H9 (cell line): ENCODE measurements around the gene MCRIP2. TPM values are rescaled to one million over a fixed set of nuclear protein-coding genes. Genes with fewer than 3 reads are reported as not detected.

Experiments used
- DNase-seq: peaks from one replicate; pipeline ENCODE4 v3.0.0-alpha.2; 2017
- H2AFZ ChIP-seq: one replicate; pipeline ENCODE4 v1.6.1; 2013; ENCODE audit warnings: mild to moderate bottlenecking, low read length, control low read depth, moderate library complexity
- H2AK5ac ChIP-seq: 2 replicates; pipeline ENCODE4 v1.6.1; 2013; ENCODE audit warnings: low read length, control low read depth, mixed read lengths; ENCODE audit not compliant: insufficient read length
- H2BK120ac ChIP-seq: one replicate; pipeline ENCODE4 v1.6.1; 2013; ENCODE audit warnings: low read depth, mild to moderate bottlenecking, low read length, control low read depth, inconsistent platforms; ENCODE audit not compliant: poor library complexity, severe bottlenecking
- H2BK12ac ChIP-seq: 2 replicates; pipeline ENCODE4 v1.6.1; 2013; ENCODE audit warnings: low read length, control low read depth, mixed read lengths, low read depth; ENCODE audit not compliant: insufficient read length
- H2BK15ac ChIP-seq: 2 replicates; pipeline ENCODE4 v1.6.1; 2013; ENCODE audit warnings: low read depth, low read length, control low read depth
- H2BK20ac ChIP-seq: one replicate; pipeline ENCODE4 v1.6.1; 2013; ENCODE audit warnings: low read depth, mild to moderate bottlenecking, low read length, control low read depth, inconsistent platforms; ENCODE audit not compliant: poor library complexity, severe bottlenecking
- H2BK5ac ChIP-seq: 2 replicates; pipeline ENCODE4 v1.6.1; 2013; ENCODE audit warnings: low read length, control low read depth, mixed read lengths; ENCODE audit not compliant: insufficient read length
- H3K14ac ChIP-seq: 2 replicates; pipeline ENCODE4 v1.6.1; 2013; ENCODE audit warnings: low read length, control low read depth; ENCODE audit not compliant: insufficient read depth
- H3K18ac ChIP-seq: 2 replicates; pipeline ENCODE4 v1.6.1; 2013; ENCODE audit warnings: low read depth, mild to moderate bottlenecking, mixed read lengths, low read length, control low read depth; ENCODE audit not compliant: insufficient read length
- H3K23ac ChIP-seq: 2 replicates; pipeline ENCODE4 v1.6.1; 2013; ENCODE audit warnings: low read length, control low read depth, mixed read lengths, low read depth; ENCODE audit not compliant: insufficient read length
- H3K23me2 ChIP-seq: 2 replicates; pipeline ENCODE4 v1.6.1; 2013; ENCODE audit warnings: low read depth, mild to moderate bottlenecking, mixed read lengths, low read length, control low read depth; ENCODE audit not compliant: insufficient read length, poor library complexity, severe bottlenecking
- H3K27ac ChIP-seq: 2 replicates; pipeline ENCODE4 v1.5.1; 2013; ENCODE audit warnings: low read length, control low read depth, mixed read lengths, low read depth; ENCODE audit not compliant: insufficient read length
- H3K27me3 ChIP-seq: 2 replicates; pipeline ENCODE4 v1.6.1; 2013; ENCODE audit warnings: low read length, control low read depth, inconsistent platforms; ENCODE audit not compliant: insufficient read depth
- H3K4ac ChIP-seq: 2 replicates; pipeline ENCODE4 v1.6.1; 2013; ENCODE audit warnings: low read depth, mild to moderate bottlenecking, control low read depth, inconsistent platforms, low read length, moderate library complexity
- H3K4me1 ChIP-seq: 2 replicates; pipeline ENCODE4 v1.6.1; 2013; ENCODE audit warnings: low read length, control low read depth, inconsistent platforms; ENCODE audit not compliant: insufficient read depth
- H3K4me2 ChIP-seq: 2 replicates; pipeline ENCODE4 v1.6.1; 2013; ENCODE audit warnings: low read length, control low read depth, mixed read lengths; ENCODE audit not compliant: insufficient read length, insufficient read depth
- H3K56ac ChIP-seq: 2 replicates; pipeline ENCODE4 v1.6.1; 2013; ENCODE audit warnings: low read depth, mild to moderate bottlenecking, mixed read lengths, low read length, control low read depth; ENCODE audit not compliant: insufficient read length
- H3K79me1 ChIP-seq: 2 replicates; pipeline ENCODE4 v1.6.1; 2013; ENCODE audit warnings: low read depth, mild to moderate bottlenecking, moderate library complexity, low read length, control low read depth, inconsistent platforms; ENCODE audit not compliant: insufficient read depth, poor library complexity, severe bottlenecking
- H3K79me2 ChIP-seq: 2 replicates; pipeline ENCODE4 v1.6.1; 2013; ENCODE audit warnings: low read length, control low read depth, inconsistent platforms; ENCODE audit not compliant: insufficient read depth
- H3K9ac ChIP-seq: 2 replicates; pipeline ENCODE4 v1.6.1; 2013; ENCODE audit warnings: low read length, control low read depth, mixed read lengths; ENCODE audit not compliant: insufficient read length; ENCODE audit errors: extremely low read depth
- H3K9me3 ChIP-seq: one replicate; pipeline ENCODE4 v1.6.1; 2013; ENCODE audit warnings: low read depth, low read length, inconsistent platforms; ENCODE audit not compliant: control insufficient read depth
- H3T11ph ChIP-seq: one replicate; pipeline ENCODE4 v1.6.1; 2013; ENCODE audit warnings: mild to moderate bottlenecking, low read length, control low read depth, inconsistent platforms
- H4K20me1 ChIP-seq: one replicate; pipeline ENCODE4 v1.6.1; 2013; ENCODE audit not compliant: control insufficient read depth, insufficient read length, insufficient read depth
- H4K5ac ChIP-seq: 2 replicates; pipeline ENCODE4 v1.6.1; 2013; ENCODE audit warnings: low read depth, mild to moderate bottlenecking, mixed read lengths, low read length, control low read depth; ENCODE audit not compliant: insufficient read length
- H4K8ac ChIP-seq: replicated peaks from 2 replicates; pipeline ENCODE4 v1.6.1; 2013; ENCODE audit warnings: low read length, control low read depth, mixed read lengths, low read depth; ENCODE audit not compliant: insufficient read length
- H4K91ac ChIP-seq: 2 replicates; pipeline ENCODE4 v1.6.1; 2013; ENCODE audit warnings: low read depth, mild to moderate bottlenecking, moderate library complexity, mixed read lengths, low read length, control low read depth; ENCODE audit not compliant: insufficient read length
- H3K27ac Mint-ChIP-seq, 3 experiments: 2 replicates in 2 of 3; 3 replicates in 1 of 3; pipeline ENCODE4 v1.8.0; 2020 to 2021; ENCODE audit warnings: mixed read lengths in 3 of 3, mild to moderate bottlenecking in 1 of 3, moderate library complexity in 1 of 3
- H3K27me3 Mint-ChIP-seq: 2 replicates; pipeline ENCODE4 v1.8.0; 2021; ENCODE audit warnings: low read depth, mild to moderate bottlenecking, moderate library complexity, mixed read lengths
- H3K36me3 Mint-ChIP-seq, 3 experiments: 2 replicates in 2 of 3; 3 replicates in 1 of 3; pipeline ENCODE4 v1.8.0; 2020 to 2021; ENCODE audit warnings: low read depth in 3 of 3, mixed read lengths in 3 of 3; ENCODE audit not compliant: insufficient read depth in 1 of 3
- H3K4me1 Mint-ChIP-seq, 2 experiments: 2 replicates each; pipeline ENCODE4 v1.8.0; 2020; ENCODE audit warnings: mixed read lengths in 2 of 2
- H3K4me3 Mint-ChIP-seq, 2 experiments: 2 replicates in 1 of 2; 3 replicates in 1 of 2; pipeline ENCODE4 v1.8.0; 2020 to 2021; ENCODE audit warnings: mild to moderate bottlenecking in 2 of 2, mixed read lengths in 2 of 2, moderate library complexity in 1 of 2
- H3K9me3 Mint-ChIP-seq, 2 experiments: 2 replicates in 1 of 2; 3 replicates in 1 of 2; pipeline ENCODE4 v1.8.0; 2020; ENCODE audit warnings: mild to moderate bottlenecking in 2 of 2, mixed read lengths in 2 of 2, moderate library complexity in 1 of 2
- WGBS: extraction: QIAGEN DNeasy Blood & Tissue Kit; methylation state at CpG from one replicate; pipeline ENCODE4 v1.1.7; 2013; ENCODE audit warnings: missing lambda C conversion rate, low lambda C conversion rate, mixed read lengths; ENCODE audit not compliant: insufficient read length; ENCODE audit errors: extremely low coverage; 5-methylcytosine and 5-hydroxymethylcytosine counted together
- total RNA-seq: library from RNA; stranded (reverse); gene quantifications from 2 replicates; pipeline ENCODE4 v1.2.1, GENCODE V29; 2021
- TF ChIP-seq, protein P1 (sequence below): fragments of 200-600 bp; sonication (generic); conservative IDR thresholded peaks from 3 replicates; pipeline ENCODE4 v1.8.0; 2021; ENCODE audit warnings: antibody characterized with exemption, mild to moderate bottlenecking

MCRIP2 gene
- total RNA-seq, 1 experiment from 2014 or later = 52.5 TPM

DNA sequence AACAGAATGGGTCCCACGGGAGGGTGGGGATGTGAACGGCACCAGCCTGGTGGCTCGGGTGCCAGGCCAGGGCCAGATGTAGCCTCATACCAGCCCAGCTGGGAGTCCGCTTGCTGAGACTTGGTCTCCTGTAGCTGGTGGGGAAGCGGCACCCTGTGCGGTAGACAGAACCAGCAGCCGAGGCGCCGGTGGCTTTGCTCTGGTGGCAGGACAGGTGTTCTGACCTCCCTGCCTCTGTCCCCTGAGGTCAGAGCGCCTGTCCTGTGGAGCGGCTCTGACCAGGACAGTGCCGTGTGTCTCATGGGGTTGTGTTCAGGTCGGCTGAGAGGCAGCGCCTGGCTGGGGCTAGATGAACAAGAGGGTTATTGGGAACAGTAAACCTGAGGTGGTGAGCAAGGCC is 31.6 kb upstream of the MCRIP2 start:
- Histone ChIP-seq H3K4ac (no peak overlapping the region), H2BK15ac (no peak overlapping the region), H3K9ac (no peak overlapping the region), H2AK5ac (no peak overlapping the region), H3K4me1 (no peaks in the 10 kb centered on the region), H4K91ac (no peak overlapping the region), H3T11ph (no peak overlapping the region), H3K4me2 (no peak overlapping the region), H3K56ac (no peak overlapping the region), H3K18ac (no peak overlapping the region), H3K23ac (no peak overlapping the region), H4K20me1 (no peaks in the 10 kb centered on the region), H2BK12ac (no peak overlapping the region), H3K14ac (no peak overlapping the region), H3K9me3 (no peaks in the 10 kb centered on the region), H4K5ac (no peak overlapping the region), H2BK20ac (no peak overlapping the region), H2BK5ac (no peak overlapping the region), H2BK120ac (no peak overlapping the region), H3K79me2 (no peaks in the 10 kb centered on the region), H3K27me3 (no peaks in the 10 kb centered on the region), H4K8ac (no peak overlapping the region), H3K23me2 (no peaks in the 10 kb centered on the region), H3K79me1 (peaks cover 2% of the 10 kb centered on the region), H3K27ac (no peak overlapping the region), H2AFZ (no peak overlapping the region)
- WGBS = no CpG with 5 or more reads among the region's 14 CpGs
- Mint-ChIP-seq H3K4me3 (no peak overlapping the region), H3K36me3 (peaks cover 14 to 21% (median 19%) of the 10 kb centered on the region in 3 experiments), H3K9me3 (peaks cover 9 to 10% of the 10 kb centered on the region in 2 experiments), H3K27ac (peak overlapping the region in 1 of 3 experiments; percentile 52; a peak in 2 of 7 replicates), H3K27me3 (peaks cover 7% of the 10 kb centered on the region), H3K4me1 (peaks cover 11 to 13% of the 10 kb centered on the region in 2 experiments)
- no peak for DNase-seq
- TF ChIP-seq, protein P1, sequence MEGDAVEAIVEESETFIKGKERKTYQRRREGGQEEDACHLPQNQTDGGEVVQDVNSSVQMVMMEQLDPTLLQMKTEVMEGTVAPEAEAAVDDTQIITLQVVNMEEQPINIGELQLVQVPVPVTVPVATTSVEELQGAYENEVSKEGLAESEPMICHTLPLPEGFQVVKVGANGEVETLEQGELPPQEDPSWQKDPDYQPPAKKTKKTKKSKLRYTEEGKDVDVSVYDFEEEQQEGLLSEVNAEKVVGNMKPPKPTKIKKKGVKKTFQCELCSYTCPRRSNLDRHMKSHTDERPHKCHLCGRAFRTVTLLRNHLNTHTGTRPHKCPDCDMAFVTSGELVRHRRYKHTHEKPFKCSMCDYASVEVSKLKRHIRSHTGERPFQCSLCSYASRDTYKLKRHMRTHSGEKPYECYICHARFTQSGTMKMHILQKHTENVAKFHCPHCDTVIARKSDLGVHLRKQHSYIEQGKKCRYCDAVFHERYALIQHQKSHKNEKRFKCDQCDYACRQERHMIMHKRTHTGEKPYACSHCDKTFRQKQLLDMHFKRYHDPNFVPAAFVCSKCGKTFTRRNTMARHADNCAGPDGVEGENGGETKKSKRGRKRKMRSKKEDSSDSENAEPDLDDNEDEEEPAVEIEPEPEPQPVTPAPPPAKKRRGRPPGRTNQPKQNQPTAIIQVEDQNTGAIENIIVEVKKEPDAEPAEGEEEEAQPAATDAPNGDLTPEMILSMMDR = no peak
